ENCODE measurements around the gene DPEP1.
"Not testable (repeated sequence)": the region's sequence is repeated elsewhere in the genome, so short reads cannot be mapped to it uniquely, and the experiment has no call there.

The DPEP1 gene

DNA sequence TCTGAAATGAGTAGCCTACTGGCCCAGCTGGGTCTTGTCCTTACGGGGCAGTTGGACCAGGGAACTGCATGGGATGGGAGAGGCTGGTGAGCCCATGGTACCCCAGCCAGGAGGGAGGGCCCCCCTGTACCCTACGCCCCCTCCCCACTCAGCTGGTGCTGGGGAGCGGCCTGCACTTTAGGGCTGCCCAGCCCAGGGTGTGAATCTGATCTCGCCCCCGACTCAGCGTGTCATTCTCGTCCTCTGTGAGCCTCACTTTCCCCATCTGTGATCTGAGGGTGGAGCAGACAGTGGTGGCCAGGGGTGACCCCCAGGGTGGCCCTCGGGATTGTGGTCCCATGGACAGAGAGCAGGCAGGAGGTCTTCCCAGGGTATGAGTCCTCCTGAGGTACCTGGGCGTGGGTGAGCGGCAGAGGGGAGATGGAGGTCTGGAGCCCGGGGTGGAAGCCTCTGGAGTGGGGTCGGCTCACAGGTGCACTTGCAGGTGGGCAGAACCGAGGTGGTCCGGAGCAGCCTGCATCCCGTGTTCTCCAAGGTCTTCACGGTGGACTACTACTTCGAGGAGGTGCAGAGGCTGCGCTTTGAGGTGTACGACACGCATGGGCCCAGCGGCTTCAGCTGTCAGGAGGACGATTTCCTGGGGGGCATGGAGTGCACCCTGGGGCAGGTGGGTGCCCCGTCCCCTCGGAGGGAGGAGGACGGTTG lies 36.2 kb upstream of the DPEP1 start:
- DNase-seq = no peak

DNA sequence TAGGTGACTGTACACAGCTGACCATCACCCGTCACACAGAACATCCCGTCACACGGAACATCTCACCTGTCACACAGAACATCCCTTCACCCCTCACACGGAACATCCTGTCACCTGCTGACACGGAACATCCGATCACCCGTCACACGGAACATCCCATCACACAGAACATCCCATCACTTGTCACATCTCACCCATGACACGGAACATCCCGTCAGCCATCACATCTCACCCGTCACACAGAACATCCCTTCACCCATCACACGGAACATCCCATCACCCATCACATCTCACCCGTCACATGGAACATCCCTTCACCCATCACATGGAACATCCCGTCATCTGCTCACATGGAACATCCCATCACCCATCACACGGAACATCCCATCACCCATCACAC lies 34.1 kb upstream of the DPEP1 start:
- DNase-seq = no peak

DNA sequence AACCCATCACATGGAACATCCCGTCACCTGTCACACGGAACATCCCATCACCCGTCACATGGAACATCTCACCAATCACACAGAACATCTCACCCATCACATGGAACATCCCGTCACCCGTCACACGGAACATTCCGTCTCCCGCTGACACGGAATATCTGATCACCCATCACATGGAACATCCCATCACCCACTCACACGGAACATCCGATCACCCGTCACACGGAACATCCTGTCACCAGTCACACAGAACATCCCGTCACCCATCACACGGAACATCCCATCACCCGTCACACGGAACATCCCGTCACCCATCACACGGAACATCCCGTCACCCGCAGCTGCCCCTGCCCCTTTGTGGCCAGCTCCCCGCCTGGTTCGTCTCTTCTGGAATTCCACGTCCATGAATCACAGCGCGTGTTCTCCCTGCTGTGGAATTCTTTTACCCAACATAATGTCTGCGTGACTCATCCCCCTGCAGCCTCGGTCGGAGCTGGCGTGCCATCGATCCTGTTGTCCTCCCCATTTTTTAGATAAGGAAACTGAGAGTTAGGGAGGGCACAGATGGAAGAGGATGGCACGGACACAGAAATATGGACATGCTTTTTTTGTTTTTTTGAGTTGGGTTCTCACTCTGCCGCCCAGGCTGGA lies 32.3 kb upstream of the DPEP1 start:
- no peak for DNase-seq

DNA sequence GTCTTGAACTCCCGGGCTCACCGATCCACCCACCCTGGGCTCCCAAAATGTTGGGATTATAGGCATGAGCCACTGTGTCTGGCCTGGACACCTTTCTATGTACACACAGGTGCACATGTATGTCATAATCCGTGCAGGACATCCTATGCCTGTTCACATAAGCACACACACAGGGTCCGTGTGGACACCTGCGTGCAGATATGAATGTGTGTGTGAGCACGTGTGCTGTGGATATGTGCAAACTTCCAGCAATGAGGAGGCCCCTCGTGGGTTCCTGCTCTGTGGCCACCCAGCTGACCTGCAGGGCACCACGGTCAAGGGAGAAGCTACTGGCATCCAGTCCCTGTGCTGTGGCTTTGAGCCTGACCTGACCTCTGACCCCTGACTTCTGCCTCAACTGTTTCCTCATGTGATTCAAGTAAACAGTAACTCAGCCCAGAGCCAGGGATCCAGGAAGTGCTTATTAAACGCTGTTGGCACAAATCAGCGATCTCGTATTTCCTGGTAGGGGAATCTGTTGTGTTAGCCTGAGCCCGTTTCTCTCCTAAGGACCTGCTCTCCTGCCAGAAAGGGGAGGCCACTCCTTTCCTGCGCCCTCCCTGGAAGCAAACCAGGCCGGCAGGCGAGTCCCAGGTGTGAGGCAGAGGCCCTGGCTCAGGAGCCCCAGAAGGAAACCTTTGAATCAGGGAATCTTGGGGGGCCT lies 31.4 kb upstream of the DPEP1 start:
- no peak for DNase-seq

DNA sequence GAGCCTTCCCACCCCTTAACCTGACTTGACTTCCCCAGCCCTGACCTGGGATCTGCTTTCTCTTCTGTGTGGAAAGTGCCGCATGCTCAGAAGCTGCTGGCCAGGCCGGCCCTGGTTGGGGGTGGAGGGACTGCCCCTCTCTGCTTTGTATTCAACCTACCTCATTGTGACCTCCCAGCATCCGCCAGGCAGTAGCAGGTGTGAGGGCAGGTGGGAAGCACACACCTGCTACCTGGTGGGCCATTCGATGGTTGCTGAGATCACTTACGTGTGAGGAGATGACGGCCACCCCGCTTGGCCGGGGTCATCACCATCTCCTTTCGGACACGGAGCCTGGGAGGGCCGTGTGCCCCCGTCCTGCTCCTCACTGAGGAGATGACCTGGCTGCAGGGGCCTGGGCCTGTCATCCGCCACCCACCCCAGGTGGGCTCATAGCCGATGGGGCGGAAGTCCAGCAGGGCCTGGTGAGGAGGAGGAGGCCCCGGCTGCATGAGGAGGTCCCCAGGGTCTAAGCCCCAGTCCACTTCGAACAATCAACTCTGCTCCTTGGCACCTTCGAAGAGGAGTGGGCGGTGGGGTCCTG lies 30.7 kb upstream of the DPEP1 start:
- no peak for DNase-seq

DNA sequence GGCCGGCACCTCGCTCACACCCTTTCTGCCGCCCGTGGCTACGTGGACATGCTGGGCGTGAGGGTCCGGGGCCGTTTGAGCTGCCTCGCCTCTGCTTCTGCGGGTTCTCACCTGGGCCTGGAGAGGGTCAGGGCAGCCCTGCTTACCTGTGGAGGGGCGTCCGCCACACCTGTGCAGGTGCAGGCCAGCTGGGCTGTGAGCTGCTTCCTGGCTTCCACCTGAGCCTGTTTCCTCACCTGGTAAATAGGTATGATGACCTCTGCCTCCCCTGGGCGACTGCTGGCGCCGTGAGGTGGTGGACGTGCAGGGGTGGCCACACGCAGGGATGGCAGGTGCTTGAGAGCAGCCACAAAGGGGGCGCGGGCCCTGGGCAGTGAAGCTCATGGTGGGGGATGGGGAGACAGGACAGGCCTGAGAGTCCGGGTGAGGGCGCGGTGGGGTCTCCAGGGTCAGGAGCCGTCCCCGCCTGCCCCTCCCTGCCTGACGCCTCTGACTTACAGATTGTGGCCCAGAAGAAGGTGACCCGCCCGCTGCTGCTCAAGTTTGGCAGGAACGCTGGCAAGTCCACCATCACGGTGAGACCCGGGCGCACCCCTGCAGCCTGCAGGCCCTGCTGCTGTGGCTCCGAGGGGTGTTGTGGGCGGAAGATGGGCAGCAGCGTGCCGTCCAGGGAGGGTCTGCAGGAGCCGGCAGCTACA lies 30.1 kb upstream of the DPEP1 start:
- no peak for DNase-seq

DNA sequence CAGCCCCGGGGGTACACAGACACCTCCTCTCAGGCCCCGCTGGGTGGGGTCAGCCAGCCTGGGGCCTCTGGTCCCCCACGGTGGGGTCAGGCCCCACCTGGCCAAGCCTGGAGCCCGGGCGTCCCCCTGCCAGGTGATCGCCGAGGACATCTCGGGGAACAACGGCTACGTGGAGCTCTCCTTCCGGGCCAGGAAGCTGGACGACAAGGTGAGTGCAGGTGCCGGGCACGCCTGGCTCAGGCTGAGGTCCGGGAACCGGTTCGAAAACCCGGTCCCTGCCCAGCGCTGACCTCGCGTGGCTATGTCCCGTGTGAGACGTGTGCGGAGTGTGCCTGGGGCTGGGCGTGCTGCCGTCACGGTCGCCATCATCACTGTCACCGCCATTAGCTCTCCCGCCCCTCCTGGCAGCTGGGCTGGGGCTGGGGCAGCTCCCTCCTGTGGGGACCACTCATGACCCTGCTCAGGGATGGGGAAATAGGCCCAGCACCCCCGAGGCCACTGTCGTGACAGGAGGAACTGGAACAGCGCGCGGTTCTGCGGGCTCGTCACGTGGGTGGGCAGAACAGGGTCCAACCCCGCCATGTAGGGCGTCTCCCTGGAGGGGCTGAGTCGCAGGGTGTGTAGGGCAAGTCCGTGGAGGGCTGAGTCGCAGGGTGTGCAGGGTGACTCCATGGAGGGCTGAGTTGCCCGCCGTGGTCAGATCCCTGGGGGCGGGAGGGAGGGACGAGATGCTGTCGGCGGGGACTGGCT lies 29.4 kb upstream of the DPEP1 start:
- no peak for DNase-seq

DNA sequence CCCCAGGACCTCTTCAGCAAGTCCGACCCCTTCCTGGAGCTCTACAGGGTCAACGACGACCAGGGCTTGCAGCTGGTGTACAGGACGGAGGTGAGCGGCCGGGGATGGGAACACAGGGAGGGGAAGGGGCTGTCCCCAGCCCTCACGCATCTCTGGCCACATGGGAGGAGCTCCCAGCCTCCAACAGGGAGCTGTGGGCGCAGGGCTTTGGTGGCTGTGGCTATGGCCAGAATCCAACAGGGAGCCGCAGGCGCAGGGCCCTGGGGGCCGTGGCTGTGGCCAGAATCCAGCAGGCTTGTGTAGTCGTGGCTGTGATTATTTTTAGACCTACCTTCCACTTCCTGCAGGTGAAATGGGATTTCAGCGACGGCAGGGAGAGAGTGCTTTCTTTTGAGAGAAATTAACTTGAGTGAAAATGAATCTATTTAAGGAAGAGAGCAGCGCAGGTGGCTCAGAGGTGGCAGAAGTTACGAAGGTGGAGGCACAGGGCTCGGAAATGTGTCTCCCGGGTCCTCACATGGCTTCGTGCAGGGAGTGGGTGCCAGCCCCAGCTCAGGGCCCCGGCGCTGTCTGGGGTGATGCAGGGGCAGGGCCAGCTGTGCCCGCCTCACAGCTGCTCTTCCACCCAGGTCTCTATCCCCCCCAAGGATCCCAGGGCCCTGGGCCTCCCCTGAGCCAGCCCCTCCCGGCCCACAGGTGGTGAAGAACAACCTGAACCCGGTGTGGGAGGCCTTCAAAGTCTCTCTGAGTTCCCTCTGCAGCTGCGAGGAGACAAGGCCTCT lies 28.5 kb upstream of the DPEP1 start:
- no peak for DNase-seq

DNA sequence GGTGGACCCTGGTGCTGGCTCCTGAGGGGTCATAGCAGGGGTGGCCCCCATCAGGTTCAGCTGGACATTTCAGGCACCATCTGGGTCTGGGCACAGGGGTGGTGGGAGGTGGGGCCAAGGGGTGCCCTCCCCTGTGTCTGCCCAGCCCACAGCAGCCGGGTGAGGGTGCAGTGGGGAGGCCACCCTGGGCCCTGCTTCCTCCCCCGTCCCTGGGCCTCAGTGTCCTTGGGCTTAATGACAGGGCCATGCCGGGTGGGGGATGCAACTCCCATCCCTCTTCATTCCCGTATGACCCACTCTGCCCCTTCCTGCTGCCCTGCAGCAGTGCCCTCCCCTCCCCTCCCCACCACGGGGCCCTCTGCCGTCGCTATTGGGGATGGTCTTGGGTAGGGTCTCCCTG lies 27.2 kb upstream of the DPEP1 start:
- no peak for DNase-seq

DNA sequence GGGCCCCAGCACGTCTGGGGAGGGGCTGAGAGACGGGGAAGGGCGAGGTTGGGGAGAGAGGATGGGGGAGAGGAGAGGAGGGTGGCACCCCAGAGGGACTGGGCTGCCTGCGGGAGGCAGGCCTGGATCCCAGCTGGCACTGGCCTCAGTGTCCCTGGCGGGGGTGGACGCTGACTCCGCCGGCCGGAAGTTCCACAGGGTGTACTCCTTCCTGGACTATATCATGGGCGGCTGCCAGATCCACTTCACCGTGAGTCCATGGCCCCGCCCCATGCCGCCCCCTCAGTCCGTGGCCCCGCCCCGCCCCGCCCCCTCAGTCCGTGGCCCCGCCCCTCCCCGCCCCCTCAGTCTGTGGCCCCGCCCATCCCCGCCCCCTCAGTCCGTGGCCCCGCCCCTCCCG lies 26.6 kb upstream of the DPEP1 start:
- peak in 2 of 6 experiments; percentile 24 to 29 for DNase-seq

DNA sequence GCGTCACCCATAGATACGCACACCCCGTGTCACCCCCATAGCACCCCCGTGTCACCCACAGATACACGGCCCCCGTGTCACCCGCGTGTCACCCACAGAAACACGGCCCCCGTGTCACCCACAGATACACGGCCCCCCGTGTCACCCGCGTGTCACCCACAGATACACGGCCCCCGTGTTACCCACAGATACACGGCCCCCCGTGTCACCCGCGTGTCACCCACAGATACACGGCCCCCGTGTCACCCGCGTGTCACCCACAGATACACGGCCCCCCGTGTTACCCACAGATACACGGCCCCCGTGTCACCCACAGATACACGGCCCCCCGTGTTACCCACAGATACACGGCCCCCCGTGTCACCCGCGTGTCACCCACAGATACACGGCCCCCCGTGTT lies 25.8 kb upstream of the DPEP1 start:
- not testable (repeated sequence) for DNase-seq

DNA sequence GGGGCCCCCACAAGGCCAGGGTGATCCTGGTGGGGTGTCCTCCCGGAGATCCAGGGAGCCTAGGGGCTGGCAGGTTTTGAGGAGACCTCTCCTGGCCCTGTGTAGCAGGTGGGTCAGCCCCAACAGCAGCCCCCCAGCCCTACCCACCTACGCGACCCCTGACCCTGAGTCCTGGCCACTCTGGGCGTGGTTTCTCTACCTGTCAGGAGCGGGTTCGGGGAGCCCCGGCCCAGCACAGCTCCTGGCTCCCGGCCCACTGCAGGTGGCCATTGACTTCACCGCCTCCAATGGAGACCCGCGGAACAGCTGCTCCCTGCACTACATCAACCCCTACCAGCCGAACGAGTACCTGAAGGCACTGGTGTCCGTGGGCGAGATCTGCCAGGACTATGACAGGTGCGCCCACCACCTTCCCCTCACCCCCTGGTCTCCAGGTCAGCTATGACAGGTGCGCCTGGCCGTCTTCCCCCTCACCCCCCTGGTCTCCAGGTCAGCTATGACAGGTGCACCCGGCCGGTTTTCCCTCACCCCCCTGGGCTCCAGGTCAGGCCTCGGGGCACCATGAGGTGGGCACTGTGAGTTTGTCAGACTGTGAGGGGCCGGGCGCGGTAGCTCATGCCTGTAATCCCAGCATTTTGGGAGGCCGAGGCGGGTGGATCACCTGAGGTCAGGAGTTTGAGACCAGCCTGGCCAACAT lies 24.9 kb upstream of the DPEP1 start:
- DNase-seq = no peak

DNA sequence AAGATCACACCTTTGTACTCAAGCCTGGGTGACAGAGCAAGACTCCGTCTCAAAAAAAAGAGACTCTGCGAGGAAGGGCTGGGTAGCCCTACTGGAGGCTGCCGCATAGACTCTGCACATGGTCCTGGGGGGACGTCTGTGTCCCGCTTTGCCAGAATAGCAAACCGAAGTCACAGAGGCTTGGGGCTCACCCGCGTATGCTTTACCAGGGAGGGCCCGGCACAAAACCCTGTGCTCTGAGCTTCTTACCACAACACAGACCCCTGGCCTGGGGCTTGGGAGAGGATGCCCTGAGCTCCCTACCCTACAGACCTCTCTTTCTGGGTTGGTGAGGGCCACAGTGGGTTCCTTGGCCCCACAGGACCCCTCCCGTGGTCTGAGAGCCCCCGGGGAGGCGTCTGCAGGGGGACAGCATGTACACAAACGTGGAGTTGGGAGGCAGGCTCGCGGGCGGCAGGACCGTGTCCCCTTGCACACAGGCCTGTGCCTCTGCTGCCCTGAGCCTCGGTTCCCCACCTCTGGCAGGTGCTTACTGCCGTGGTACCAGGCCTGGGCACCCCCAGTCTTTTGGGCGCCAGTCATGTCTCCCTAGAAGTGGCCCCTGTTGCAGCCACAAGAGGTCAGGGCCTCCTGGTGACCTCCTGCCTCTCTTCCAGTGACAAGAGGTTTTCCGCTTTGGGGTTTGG lies 24.1 kb upstream of the DPEP1 start:
- no peak for DNase-seq

DNA sequence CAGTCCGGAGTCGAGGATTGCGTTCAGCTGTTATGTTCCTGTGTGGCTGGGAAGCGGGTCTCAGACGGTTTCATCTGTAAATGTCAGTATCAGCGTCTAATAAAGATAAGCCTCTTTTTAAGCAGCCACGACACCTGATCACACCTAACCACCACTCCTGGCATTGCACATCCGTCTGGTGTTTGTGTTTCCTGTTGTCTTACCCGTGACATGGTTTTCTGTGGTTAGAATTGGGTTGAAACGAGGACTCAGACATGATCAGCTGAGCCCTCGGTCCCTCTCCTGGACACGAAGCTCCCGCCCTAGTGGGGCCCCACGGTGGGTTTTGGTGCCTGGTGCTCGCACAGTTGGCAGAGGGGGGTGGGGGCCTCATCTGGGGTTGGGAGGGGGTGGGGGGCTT lies 19.6 kb upstream of the DPEP1 start:
- peak in 3 of 6 experiments; percentile 44 to 51 (median 49) for DNase-seq

DNA sequence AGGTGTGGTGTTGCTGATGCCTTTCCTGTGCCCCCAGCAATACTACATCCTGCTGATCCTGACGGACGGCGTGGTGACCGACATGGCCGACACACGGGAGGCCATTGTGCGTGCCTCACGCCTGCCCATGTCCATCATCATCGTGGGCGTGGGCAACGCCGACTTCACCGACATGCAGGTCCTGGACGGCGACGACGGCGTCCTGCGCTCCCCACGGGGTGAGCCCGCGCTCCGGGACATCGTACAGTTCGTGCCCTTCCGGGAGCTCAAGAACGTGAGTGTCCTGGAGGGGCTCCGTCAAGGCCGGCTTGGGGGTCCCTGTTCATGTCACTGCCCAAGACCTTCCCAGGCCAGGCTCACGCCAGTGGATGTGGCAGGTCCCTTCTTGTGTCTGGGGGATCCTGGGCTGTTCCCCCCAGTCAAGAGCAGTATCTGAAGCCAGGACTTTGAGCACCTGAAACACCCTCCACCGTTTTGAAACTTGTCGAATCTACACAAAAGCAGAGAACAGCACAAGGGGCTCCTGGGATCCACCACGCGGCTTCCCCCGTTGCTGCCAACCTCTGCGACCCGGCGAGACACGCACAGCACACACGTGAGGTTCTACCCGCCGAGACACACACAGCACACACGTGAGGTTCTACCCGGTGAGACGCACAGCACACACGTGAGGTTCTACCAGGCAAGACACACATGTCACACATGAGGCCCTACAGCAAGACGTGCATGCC lies 17.9 kb upstream of the DPEP1 start:
- no peak for DNase-seq

DNA sequence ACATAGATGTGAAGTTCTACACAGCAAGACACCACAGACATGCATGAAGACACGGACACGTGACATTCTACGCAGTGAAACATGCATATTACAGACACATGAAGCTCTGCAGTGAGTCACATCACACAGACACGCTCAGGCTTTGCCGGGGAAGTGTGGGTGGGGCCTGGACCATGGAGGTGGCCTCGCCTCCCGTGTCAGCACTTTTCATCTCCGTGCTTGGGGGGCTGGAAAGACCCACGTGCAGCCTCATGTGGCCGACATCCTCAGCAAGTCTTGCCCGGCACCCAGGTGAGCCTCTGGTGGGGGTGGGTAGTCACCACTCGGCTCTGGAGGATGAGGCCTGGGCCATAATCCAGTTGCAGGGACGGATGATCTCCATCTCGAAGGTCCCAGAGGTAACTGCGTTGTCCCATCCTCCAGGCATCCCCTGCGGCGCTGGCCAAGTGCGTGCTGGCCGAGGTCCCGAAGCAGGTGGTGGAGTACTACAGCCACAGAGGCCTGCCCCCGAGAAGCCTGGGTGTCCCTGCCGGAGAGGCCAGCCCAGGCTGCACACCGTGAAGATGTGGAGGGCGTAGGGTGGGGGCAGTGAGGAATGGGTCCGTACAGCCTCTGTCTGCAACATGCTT lies 17.3 kb upstream of the DPEP1 start:
- no peak for DNase-seq

DNA sequence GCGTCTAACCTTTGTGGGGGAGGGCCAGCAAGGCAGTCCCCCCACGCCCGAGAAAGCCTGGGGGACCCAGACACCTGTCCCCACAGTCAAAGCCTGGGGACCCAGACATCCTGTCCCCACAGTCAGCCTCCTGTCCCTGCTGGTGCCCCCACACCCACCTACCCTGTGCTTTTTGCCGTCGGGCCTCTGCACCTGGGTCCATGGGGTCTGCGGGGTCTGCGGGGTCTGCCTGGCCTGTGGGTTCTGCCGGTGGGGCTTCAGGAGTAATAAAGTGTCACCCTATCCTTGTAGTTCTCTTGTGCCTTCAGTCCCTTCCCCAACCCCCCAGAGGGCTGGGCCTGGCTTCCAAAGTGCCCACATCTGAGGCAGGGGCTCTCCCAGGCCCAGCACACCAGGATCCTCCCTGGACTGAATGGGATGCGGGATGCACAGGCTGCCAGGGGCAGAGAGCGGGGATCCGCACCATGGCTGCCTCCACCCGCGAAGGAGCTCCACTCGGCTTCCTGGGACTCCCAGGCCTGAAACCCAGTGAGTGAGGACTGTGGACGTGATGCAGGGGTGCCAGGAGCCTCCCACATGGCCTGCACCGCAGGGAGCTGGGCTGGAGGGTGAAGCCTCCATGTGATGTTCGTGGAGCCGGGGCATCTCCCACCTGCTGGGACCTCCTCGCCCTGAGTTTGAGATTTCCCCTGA lies 16.3 kb upstream of the DPEP1 start:
- no peak for DNase-seq

DNA sequence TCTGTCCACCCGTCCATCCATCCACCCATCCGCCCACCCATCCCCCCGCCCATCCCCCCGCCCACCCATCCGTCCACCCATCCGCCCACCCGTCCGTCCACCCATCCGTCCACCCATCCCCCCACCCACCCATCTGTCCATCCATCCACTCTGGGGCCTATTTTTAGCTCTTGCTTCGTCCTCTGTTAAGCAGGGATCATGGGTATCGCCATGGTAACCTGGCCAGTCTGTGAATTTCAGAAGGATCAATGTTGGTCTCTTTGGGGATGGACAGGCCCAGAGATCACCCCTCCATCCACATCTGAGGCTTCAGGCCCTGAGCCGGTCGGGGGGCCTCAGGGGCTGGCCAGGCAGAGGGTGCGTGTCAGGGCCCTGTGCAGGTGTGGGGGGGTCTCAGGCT lies 15.2 kb upstream of the DPEP1 start:
- no peak for DNase-seq

DNA sequence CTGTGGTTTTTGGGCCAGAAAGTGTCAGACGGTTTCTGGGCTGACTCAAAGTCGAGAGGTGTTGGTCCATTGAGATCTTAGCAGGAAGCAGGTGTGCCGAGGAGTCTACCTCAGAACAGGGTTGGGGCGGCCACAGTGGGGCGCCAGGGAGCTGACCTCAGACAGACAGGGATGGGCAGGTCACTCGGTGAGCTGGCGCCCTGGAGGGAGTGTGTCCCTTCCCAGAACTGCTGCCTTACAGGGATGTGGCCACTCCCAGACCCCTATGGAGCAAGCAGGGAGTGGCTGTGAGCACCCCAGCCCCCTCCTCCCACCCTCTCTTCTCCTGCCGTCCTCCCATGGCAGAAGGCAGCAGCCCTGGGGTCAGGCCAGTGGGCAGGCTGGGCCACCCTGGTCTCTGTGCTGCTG lies 14.0 kb upstream of the DPEP1 start:
- no peak for DNase-seq

Data from stimulated activated naive CD4-positive, alpha-beta T cell (primary cell).